Astrocyte (in vitro differentiated cells and primary cell): Measurements from ENCODE around the gene FAT4.

ENCODE experiments used
- CTCF ChIP-seq: IDR thresholded peaks from 2 replicates; pipeline ENCODE4 v1.5.1; 2011; ENCODE audit warnings: low read depth, mild to moderate bottlenecking, inconsistent platforms, low read length, moderate library complexity; ENCODE audit not compliant: insufficient read depth
- EZH2 ChIP-seq: IDR thresholded peaks from 2 replicates; pipeline ENCODE4 v1.6.1; 2012; ENCODE audit warnings: mild to moderate bottlenecking, low read length, inconsistent platforms; ENCODE audit not compliant: insufficient read depth

- no peak for TF ChIP-seq CTCF
- TF ChIP-seq EZH2, result no peak
Measured at GRCh38 chr4:125303821-125304220, 10.9 kb upstream of the FAT4 start.
